Measurements from ENCODE around the gene ASPDH.
A peak's percentile ranks its signal among the peaks of the same experiment; 100 is the strongest.
"Not testable (repeated sequence)": the region's sequence is repeated elsewhere in the genome, so short reads cannot be mapped to it uniquely, and the experiment has no call there.

The ASPDH gene

GRCh38 chr19:50547385-50548190, 33.9 kb upstream of the ASPDH start:
- DNase-seq: no peak

GRCh38 chr19:50546527-50547221, 33.0 kb upstream of the ASPDH start:
- DNase-seq: no peak

- DNase-seq: no peak
These were observed 29.2 kb upstream of the ASPDH start for GRCh38 chr19:50542943-50543342.

DNA sequence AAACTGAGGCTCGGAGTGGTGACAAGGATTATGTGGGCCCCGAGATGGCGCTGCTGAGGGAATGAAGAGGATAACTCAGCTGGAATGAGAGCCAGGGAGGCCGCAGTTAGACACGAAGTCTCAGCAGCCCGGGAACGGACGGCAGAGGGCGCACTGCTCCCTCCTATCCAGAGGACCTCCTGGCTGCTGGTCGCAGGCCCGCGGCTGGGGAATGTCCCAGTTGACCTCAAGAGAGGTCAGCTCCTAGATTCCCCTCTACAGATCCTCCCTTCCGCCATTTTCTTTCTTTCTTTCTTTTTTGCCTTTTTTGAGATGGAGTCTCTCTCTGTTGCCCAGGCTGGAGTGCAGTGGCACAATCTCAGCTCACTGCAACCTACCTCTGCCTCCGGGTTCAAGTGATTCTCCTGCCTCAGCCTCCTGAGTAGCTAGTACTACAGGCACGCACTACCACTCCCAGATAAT, 24.1 kb upstream of the ASPDH start:
- DNase-seq: no peak

DNA sequence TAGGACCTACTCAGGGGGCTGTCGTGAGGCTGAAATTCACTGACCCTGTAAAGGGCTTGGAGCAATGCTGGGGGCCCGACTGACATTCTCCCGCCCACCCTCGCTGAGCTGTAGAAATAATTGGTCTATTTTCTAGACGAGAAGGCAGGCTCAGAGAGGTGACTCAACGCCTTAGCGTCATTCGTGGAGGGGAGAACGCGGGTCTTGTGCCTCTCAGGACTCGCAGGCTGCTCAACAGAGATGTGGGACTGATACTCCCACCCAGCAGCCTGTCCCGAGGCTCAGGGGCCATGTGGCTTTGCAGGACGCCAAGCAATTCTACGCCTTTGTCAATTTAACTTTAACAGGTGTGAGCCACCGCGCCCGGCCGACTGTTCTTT, 23.6 kb upstream of the ASPDH start:
- no peak for DNase-seq

- DNase-seq: no peak
These were observed 23.1 kb upstream of the ASPDH start for GRCh38 chr19:50536662-50537305.

GRCh38 chr19:50535672-50536187, 22.0 kb upstream of the ASPDH start:
- no peak for DNase-seq

GRCh38 chr19:50534478-50534877, 20.8 kb upstream of the ASPDH start:
- DNase-seq: no peak

GRCh38 chr19:50532952-50533351, 19.2 kb upstream of the ASPDH start:
- no peak for DNase-seq

DNA sequence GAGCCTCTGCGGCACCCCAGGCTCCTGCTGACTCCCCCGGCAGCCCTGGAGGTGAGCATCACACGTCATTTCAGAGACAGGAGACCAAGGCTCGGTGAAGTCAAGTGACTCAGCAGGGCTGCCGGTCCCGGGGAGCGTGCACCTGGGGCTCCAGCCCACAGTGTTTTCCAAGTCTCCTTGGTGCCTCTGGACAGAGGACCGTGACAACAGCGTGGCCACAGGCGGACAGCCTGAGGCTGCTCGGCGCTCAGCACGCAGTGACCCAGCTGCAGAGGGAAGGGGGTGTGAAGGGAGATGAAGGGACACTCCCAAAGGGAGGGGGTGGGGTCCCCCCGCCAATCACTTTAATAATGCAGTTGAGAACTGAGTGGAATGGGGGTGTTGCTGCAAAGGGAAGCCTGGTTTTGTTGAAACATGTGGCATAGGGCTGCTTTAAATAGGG, 17.5 kb upstream of the ASPDH start:
- no peak for DNase-seq

DNA sequence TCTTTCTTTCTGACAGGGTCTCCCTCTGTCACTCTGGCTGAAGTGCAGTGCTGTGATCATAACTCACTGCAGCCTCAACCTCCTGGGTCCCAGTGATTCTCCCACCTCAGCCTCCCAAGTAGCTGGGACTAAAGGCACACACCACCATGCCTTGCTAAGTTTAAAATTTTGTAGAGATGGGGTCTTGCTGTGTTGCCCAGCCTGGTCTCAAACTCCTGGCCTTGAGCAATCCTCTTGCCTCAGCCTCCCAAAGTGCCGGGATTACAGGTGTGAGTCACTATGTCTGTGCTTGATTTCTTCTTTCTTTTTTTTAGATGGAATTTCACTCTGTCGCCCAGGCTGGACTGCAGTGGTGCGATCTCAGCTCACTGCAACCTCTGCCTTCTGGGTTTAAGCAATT, 14.3 kb upstream of the ASPDH start:
- DNase-seq: not testable (repeated sequence)

GRCh38 chr19:50522881-50523280, 9.2 kb upstream of the ASPDH start:
- DNase-seq: no peak

- DNase-seq: no peak
These were observed 7.2 kb upstream of the ASPDH start for GRCh38 chr19:50520822-50521465.

GRCh38 chr19:50519006-50519575, 5.4 kb upstream of the ASPDH start:
- DNase-seq: no peak

DNA sequence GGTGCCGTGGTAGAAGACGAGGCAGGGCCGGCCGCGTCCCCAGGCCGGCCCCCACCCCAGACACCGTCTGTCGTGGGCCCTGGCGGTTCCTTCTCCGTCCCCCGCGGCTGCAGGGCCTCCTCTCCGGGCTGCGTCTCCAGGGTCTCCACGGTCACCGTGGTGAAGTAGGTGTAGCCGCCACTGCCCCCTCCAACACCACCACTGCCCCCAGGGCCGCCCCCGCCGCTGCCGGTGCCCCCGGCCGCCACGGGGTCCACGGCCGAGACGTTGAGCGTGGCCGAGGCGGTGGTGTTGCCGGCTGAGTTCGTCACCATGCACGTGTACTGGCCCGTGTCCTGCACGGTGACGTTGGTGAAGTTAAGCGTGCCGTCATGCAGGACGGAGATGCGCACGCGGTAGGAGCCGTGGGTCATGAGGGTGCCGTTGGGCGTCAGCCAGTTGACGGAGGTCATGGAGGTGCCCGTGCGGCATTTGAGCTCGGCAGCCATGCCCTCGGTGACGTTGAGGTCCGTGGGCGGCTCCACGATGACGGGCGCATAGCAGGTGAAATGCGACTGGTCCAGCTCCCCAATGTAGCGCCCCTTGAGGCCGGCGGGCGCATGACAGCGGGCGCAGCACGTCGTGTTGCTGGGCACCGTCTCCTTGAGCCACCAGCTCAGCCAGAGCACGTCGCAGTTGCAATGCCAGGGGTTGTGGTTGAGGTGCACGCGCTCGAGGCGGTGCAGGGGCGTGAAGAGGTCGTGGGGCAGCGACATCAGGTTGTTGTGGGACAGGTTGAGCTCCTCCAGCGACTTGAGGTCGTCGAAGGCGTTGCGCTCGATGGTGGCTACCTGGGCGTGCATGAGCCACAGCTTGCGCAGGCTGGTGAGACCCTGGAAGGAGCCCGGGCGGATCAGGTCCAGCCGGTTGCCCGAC, 4.6 kb upstream of the ASPDH start:
- no peak for DNase-seq

GRCh38 chr19:50517704-50518075, 4.0 kb upstream of the ASPDH start:
- DNase-seq: no peak

DNA sequence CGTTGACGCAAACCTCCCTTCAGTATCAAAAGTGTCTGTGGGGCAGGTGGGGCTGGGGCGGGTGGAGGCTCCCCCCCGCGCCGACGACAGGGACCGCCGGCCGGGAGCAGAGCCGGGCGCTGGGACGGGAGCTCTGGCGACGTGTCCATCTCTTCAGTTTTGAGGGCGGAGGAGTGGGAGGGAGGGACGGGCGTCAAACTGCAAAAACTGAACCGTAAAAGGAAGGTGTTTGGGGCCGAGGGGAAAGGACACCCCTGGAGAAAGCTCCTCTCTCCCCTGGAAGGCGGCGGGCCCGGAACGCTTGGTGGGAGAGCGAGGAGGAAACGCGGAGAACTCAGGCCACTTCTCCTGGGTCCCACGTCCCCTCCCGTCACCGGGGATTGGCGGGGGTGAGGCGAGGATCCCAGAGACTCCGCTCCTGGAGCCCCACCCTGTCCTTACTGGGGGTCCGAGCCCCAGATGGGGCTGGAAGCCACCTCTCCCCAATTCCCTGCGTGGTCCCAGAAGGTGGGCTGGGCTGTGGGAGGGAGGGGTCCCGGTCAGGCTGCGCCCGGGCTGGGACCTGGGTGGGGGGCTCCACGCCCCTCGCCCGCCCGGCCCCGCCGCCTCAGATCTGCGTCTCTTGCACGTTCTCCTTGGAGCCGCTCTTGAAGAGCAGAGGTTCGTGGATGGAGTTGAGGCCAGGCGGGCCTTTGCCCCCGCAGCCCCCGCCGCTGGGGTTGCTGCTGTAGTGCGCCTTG, 3.4 kb upstream of the ASPDH start:
- DNase-seq: no peak

DNA sequence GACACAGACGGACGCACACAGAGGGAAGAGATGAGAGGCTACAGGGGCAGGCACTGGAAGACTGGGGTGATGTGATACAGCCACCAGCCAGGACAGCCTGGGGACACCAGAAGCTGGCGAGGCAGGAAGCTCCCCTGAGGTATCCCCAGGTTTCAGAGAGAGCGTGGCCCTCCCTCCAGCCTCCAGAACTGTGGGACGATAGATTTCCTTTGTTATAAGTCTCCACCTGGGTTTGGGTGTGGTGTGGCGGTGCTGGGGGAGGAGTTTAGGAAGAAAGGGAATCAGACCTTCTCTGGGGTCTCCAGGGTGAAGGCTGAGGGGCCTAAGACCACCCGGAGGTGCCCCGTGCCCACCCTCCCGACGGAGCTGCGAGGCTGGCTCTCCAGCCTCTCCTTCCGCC, 2.7 kb upstream of the ASPDH start:
- no peak for DNase-seq

DNA sequence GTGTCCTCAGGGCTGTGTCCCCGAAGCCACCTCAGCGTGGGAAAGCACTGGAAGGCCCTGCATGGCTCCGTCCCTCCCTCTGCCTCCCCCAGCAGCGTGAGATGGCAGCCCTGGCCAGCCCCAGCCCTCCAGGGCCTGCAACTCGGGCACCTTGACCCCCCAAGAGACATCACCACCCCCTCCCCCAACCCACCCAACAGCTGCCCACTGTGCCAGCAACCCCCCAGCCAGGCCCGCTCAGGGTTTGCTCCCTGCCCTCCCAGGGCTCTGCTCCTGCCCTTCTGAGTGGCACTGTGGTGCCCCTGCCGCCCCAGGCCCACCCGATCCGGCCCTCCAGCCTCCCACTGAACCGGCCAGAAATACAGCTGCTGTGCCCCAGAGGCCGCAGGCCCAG, 1.5 kb upstream of the ASPDH start:
- DNase-seq: no peak

- peak; percentile 57 for DNase-seq
These were observed 844 bp upstream of the ASPDH start for GRCh38 chr19:50514346-50515167.

Measured in NCI-H1436 treated with DMSO at 0.1 percent for 48 hours (cell line).